GM21825 (cell line): ENCODE measurements around the gene CCL28.
"Not testable (repeated sequence)": the region's sequence is repeated elsewhere in the genome, so short reads cannot be mapped to it uniquely, and the experiment has no call there.

ENCODE experiments used
- ATAC-seq: cut with Tn5 transposase; IDR thresholded peaks from one replicate; pipeline ENCODE4 v1.9.1; 2021; ENCODE audit warnings: mild to moderate bottlenecking, moderate library complexity; ENCODE audit not compliant: unreplicated experiment

Gene CCL28

GRCh38 chr5:43412156-43412555, at the start of gene CCL28:
Gene CCL28 (minus strand): TSS chr5:43412391. CDS start chr5:43412316, 75 bp downstream.
- no peak for ATAC-seq

GRCh38 chr5:43461066-43461465, 48.9 kb upstream of the CCL28 start:
- no peak for ATAC-seq

GRCh38 chr5:43456556-43456955, 44.4 kb upstream of the CCL28 start:
- ATAC-seq: no peak

GRCh38 chr5:43441575-43441974, 29.4 kb upstream of the CCL28 start:
- not testable (repeated sequence) for ATAC-seq

GRCh38 chr5:43437062-43437660, 25.0 kb upstream of the CCL28 start:
- ATAC-seq: no peak

- no peak for ATAC-seq
Observed at GRCh38 chr5:43433382-43433781, 21.2 kb upstream of the CCL28 start.

- no peak for ATAC-seq
Observed at GRCh38 chr5:43432486-43433375, 20.5 kb upstream of the CCL28 start.

GRCh38 chr5:43429706-43430105, 17.5 kb upstream of the CCL28 start:
- ATAC-seq: no peak

- ATAC-seq: no peak
Observed at GRCh38 chr5:43429016-43429415, 16.8 kb upstream of the CCL28 start.

- no peak for ATAC-seq
Observed at GRCh38 chr5:43427306-43427705, 15.1 kb upstream of the CCL28 start.

- no peak for ATAC-seq
Observed at GRCh38 chr5:43425983-43426382, 13.8 kb upstream of the CCL28 start.

- not testable (repeated sequence) for ATAC-seq
Observed at GRCh38 chr5:43423086-43423485, 10.9 kb upstream of the CCL28 start.

GRCh38 chr5:43422143-43422542, 10.0 kb upstream of the CCL28 start:
- no peak for ATAC-seq

- ATAC-seq: no peak
Observed at GRCh38 chr5:43421450-43422133, 9.4 kb upstream of the CCL28 start.

GRCh38 chr5:43420241-43420640, 8.1 kb upstream of the CCL28 start:
- no peak for ATAC-seq

- ATAC-seq: no peak
Observed at GRCh38 chr5:43418561-43418960, 6.4 kb upstream of the CCL28 start.

- ATAC-seq: no peak
Observed at GRCh38 chr5:43416803-43417394, 4.7 kb upstream of the CCL28 start.

- no peak for ATAC-seq
Observed at GRCh38 chr5:43415935-43416802, 4.0 kb upstream of the CCL28 start.

GRCh38 chr5:43413966-43414365, 1.8 kb upstream of the CCL28 start:
- no peak for ATAC-seq

- no peak for ATAC-seq
Observed at GRCh38 chr5:43412644-43413043, 453 bp upstream of the CCL28 start.
